ENCODE results near the gene ATG9A.
"Not testable (repeated sequence)": the region's sequence is repeated elsewhere in the genome, so short reads cannot be mapped to it uniquely, and the experiment has no call there.

Gene ATG9A, protein sequence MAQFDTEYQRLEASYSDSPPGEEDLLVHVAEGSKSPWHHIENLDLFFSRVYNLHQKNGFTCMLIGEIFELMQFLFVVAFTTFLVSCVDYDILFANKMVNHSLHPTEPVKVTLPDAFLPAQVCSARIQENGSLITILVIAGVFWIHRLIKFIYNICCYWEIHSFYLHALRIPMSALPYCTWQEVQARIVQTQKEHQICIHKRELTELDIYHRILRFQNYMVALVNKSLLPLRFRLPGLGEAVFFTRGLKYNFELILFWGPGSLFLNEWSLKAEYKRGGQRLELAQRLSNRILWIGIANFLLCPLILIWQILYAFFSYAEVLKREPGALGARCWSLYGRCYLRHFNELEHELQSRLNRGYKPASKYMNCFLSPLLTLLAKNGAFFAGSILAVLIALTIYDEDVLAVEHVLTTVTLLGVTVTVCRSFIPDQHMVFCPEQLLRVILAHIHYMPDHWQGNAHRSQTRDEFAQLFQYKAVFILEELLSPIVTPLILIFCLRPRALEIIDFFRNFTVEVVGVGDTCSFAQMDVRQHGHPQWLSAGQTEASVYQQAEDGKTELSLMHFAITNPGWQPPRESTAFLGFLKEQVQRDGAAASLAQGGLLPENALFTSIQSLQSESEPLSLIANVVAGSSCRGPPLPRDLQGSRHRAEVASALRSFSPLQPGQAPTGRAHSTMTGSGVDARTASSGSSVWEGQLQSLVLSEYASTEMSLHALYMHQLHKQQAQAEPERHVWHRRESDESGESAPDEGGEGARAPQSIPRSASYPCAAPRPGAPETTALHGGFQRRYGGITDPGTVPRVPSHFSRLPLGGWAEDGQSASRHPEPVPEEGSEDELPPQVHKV

DNA sequence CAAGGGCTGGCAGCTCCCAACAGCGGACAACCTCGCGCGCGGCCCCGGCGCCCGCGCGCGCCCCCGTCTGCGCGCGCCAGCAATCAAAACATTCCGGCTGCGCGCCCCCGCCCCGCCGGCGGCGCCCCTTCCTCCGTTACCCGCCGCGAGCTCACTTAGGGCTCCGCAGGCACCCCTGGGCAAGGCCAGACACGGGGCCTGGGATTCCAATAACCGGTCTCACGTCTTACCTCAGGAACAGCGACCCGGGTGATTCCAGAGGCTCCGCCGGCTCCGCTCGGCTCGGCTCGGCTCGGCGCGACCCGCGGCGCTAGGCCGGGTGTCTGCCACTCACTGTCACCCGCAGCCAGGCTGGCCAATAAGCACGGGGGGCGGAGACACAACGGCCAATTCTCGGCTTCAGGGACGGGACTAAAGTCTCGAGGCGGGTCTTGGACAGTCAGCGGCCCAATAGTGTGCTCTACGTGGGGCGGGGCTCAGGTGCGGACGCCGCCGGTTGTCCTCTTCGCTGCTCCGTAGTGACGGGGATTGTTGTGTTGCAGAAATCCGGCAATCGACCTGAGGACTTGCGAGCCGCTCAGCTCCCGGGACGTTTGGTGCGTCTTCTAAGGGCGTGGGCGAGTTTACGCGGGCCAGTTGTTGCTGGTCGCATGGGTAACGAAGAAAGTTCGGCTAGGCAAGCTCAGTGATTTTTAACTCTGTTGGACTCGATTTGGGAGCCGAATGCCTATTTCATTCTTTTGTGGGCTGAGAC lies at the start of gene ATG9A, which contains the start of gene ANKZF1:
ATG9A (minus strand) TSS at position 332 of the 754 bp plus-strand sequence. CDS start 1,612 bp downstream, outside the sequence.
ANKZF1 (plus strand) TSS at position 502 of the 754 bp plus-strand sequence. CDS start 452 bp downstream, outside the sequence.
- peak; percentile 99 for DNase-seq

DNA sequence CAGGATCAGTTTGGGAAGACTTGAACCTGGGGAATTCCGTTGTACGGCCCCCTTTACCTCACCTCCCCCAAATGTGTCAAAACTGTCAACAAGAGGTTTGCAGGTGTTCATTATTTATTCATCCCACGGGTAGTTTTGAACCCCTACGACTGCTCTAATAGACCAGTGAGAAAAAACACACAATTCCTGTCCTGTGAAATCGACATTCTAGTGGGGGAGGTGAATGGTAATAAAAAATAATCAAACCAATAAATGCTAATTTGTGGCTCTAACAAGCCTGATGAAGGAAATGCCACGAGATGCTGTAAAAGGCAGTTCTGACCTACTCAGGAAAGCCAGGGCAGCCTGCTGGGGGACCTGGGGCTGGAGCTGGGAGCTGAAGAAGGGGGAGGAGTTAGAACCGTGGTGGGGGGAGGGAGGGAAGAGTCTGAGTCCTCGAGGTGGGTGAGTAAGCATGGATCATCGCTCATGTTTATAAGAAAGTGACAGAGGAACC lies 49.3 kb upstream of the ATG9A start:
- no peak for DNase-seq

DNA sequence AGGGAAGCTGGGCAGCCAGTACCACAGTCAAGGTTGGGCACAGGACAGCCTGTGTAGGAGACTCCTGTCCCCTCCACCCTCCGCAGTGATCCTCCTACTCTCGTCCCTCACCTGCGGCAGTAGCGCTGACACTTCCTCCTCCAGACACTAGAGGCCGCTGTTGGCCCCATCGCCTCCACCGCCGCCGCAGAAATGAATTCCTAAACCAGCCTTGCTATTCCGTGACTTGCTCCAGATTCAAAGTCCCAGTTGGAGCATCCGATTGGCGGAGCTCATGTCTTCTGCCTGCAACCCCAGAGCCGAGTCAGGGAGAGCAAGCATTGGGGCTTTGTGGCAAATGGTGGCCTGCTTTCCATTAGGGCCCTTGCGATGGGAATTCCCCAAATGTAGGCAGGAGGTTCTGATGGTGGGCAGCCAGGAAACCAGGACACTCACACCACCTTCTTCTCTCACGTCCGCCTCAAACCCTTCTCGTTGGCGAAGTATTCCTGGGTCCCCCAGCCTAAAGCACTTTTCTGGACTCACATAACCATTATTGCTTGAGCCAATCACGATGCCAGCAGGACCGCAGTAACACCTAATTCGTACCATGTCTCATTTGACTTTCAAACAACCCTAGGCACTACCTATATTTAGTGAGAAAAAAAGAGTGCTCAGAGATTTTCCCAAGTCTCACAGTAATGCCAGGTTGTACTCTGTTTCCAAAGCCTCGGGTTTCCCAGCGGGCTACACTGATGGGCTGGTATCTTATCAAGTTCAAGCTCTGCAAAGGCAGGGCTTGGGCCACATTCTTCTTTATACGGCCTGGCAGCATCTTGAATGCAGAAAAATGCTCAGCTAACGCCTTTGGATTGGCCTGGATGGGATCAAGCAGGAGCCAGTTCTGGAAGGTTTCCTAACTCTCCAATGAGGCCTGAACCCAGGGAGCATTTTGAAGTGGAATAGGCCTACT lies 48.5 kb upstream of the ATG9A start:
- peak; percentile 75 for DNase-seq

DNA sequence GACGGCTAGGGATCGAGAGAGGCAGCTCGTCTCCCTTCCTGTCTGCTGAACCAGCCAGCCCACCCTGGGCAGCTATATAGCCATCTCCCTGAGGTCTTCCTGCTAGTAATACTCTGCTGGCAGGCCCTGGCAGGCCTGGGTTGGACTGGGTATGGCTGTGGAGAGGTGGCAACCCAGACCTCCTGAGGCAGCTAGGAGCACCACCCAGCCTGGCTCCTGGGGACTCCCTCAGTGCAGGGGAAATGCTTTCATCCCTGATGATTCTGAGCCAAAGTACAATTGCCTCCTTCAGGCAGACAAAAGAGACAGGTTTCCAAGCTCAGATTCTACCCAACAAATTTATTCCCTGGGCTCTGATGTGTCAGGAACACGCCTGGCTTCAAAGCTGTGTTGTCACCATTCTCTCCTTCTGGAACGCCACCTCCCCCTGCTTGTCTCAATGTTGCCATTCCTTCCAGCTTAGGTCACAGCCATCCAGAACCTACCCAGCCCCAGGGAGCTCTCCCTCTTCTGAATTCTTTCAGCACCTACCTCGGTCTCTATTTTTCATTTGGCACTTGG lies 45.0 kb upstream of the ATG9A start:
- no peak for DNase-seq

DNA sequence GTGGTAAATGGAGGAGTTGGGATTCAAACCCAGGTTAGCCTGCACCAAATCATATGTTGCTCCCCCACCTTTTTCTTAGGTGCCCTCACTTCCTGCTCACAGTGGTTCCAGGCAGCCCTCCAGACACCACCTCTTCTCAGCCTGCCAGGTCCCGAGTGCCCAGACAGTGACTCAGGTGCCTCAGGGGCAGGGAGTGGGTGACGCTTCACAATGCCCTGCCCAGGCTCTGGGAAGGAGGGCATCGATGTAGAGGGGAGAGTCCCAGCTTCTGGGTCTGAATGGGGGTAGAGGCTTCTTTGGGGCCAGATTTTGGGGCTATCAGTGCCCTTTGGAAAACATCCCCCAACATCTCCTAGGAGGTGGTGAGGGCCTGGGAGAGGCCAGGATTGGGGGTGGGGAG lies 44.5 kb upstream of the ATG9A start:
- DNase-seq, result no peak

DNA sequence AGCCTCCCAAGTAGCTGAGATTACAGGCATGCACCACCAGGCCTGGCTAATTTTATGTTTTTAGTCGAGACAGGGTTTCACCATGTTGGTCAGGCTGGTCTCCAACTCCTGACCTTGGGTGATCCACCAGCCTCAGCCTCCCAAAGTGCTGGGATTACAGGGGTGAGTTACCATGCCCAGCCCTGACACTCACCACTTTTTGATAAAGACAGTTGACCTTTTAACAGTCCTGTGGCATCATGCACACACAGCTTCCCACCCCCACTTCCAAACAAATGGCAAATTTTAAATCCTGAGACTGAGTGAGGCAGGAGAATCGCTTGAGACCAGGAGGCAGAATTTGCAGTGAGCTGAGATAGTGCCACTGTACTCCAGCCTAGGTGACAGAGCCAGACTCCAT lies 43.6 kb upstream of the ATG9A start:
- no peak for DNase-seq

DNA sequence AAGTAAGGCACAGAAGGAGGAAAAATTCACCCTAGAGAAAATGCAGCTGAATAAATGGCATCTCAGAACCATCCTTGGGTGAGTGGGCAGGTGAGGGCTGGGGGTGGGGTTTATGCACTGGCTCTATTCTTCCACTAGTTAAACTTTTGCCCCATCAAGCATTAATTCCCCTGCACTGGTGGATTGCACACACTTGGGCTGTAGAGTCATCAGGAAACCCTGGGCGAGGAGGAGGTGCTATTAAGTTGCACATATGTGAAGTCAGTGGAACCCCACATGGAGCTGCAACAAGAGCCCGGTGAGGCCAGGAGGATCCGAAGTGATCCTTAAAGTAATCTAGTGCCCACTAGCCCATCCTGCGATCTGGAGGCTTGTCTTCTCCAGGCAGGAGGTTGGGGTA lies 42.9 kb upstream of the ATG9A start:
- no peak for DNase-seq

DNA sequence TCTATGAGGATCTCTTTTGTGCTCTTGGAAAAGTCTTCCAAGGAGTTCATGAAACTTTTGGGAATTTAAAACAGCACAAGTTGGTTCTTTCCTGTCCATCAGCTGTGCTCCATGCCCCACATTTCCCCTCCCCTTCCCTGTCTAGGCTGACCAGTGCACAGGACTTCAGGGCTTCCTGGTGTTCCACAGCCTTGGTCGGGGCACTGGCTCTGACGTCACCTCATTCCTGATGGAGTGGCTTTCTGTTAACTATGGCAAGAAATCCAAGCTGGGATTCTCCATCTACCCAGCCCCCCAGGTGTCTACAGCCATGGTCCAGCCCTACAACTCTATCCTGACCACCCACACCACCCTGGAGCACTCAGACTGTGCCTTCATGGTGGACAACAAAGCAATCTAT lies 41.6 kb upstream of the ATG9A start:
- no peak for DNase-seq

DNA sequence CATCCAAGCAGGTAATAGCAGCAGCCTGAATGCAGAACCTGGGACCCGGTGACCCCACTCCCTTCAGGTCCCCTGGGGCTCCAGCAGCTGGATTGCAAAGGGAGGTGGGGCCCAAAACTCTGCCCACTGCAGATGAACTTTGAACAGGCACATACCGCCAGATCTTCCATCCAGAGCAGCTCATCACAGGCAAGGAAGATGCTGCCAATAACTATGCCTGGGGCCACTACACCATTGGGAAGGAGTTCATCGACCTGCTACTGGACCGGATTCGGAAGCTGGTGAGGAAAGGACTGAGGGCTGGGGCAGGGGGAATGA lies 40.6 kb upstream of the ATG9A start:
- no peak for DNase-seq

DNA sequence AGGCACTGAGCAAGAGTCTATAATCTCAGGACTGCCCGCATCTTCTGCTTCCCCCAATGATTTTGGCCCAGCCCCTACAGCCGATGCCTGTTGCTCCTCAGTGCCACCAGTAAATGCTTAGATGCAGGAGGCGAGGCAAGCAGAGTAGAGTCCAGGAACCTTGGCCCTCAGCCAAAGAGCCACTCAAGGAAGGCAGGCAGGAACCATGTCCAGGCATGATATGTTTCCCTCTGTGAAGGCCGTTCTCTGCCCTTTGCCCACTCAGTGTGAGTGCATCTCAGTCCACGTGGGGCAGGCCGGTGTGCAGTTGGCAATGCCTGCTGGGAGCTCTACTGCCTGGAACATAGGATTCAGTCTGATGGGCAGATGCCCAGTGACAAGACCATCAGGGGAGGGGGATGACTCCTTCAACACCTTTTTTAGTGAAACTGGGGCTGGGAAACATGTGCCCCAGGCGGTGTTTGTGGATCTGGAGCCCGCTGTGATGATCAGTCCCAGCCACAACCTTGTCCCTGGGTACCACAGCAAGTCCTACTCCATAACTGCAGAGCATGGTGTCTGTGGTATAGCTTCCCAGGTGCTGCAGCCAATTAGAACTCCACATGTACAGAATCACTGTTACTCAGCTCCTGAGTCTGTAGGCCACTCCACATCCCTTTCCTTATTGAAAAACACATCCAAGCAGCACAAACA lies 40.1 kb upstream of the ATG9A start:
- DNase-seq, result no peak

DNA sequence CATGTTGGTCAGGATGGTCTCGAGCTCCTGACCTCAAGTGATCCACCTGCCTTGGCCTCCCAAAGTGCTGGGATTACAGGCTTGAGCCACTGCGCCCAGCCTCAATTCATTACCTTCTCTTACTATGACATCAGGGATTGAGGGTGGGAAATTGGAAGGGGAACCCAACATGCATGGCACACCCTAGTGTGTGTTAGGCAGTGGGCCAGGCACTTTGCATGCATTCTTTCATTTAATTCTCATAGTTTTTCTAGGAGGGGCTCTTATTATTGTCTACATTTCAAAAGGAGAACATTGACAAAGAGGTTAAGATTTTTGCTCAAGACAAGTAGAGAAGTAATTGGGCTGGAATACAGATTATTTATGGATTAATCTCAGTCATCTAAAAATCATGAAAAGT lies 38.9 kb upstream of the ATG9A start:
- DNase-seq, result no peak

DNA sequence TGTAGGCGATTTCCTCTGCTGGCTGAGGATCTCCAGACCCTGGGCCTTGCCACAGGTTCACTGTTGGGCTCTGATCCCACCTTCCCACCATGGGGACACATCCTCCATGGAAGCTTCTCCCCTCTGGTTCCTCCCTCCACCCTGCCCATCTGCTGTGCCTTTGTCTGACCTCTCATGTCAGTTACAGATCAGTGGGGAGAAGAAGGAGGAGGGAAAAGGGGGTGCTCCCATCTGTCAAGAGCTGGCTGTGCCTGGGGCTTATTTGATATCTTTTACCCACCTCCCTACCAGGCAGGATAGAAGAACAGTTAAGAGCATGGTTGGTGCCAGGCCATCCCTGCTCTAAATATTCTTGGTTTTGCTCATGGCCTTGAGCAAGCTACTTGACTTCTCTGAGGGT lies 37.5 kb upstream of the ATG9A start:
- DNase-seq, result no peak

DNA sequence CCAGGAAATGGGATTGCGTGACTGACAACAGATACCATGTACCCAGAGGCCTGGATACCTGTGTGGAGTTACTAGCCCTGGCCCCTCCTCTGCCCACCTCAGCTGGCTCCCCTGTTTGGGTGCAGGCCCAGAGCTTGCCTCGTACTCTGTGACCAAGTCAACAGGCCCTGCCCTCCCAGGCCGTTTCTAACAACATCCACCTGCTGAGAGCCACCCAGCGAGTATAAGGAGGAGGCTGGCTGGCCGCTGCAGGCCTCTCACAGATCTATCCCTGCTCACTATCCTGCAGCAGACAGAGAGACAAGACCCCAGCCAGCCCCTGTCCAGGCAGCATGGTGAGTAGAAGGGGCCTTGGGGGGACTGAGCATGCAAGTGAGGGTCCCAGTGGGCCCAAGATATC lies 36.8 kb upstream of the ATG9A start:
- DNase-seq, result no peak

DNA sequence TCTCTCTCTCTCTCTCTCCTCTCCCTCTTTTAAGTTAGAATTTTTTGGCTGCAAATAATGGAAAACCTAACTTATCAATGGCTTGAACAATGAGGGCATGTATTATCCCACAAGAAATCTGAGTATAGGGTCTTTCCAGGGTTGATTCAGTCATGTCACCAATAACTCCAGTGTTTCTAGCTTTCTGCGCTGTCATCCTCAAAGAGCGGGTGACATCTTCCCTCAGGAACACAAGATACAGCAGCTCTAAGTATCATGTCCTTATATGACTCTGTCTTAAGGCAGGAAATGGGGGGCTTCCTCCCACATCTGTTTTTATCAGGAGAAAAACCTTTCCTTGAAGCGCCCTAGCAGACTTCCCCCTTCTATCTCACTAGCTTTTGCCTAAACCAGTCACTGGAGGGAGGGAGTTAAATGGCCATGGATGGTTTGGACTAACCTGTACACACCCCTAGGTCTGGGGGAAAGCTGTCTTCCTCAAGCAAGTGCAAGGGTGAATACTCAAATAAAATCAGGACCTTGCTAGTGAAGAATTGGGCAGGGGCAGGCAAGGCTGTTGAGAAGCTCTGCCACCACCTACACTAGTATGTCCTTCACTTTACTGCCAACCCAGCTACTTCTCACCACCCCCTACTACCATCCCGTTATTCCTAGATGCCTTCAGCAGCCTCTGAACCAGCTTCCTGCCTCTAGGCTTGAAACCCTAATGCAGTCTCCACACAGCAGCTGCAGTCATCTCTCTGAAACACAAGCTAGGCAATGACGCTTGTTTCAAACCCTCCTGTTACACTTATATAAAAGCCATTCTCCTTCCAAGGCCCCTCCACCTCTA lies 31.8 kb upstream of the ATG9A start:
- DNase-seq, result no peak

DNA sequence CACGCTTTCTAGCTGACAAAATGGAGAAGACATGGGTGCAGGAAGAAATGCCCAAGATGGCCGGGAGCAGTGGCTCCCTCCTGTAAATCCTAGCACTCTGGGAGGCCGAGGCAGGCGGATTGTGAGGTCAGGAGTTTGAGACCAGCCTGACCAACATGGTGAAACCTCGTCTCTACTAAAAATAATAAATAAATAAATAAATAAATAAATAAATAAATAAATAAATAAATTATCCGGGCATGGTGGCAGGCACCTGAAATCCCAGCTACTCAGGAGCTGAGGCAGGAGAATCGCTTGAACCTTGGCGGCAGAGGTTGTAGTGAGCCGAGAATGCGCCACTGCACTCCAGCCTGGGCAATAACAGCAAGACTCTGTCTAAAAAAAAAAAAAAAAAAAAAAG lies 29.5 kb upstream of the ATG9A start:
- DNase-seq, result not testable (repeated sequence)

DNA sequence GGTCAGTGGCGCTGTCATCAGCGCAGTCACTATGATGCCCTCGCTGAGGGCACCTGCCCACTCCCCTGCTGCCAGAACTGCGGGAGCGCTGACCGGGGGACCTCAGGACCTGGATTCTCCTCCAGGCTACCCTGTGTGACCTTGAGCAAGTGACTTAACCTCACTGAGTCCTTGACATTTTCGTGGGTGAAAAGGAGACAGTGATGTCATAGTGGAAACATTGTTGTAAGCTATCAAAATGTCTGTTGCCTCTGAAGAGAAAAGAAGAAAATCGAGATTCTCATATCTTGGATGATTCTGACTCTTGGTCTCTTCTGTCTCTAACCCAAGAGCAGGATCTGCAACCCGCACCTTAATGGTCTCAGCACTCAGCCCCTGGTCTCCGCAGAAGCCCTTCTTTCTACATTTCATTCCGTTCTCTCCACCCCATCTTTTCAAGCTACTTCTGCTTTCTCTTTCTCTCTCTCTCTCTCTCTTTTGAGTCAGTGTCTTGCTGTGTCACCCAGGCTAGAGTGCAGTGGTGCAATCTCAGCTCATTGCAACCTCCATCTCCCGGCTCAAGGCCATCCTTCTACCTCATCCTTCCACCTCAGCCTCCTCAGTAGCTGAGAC lies 25.3 kb upstream of the ATG9A start:
- peak; percentile 57 for DNase-seq

DNA sequence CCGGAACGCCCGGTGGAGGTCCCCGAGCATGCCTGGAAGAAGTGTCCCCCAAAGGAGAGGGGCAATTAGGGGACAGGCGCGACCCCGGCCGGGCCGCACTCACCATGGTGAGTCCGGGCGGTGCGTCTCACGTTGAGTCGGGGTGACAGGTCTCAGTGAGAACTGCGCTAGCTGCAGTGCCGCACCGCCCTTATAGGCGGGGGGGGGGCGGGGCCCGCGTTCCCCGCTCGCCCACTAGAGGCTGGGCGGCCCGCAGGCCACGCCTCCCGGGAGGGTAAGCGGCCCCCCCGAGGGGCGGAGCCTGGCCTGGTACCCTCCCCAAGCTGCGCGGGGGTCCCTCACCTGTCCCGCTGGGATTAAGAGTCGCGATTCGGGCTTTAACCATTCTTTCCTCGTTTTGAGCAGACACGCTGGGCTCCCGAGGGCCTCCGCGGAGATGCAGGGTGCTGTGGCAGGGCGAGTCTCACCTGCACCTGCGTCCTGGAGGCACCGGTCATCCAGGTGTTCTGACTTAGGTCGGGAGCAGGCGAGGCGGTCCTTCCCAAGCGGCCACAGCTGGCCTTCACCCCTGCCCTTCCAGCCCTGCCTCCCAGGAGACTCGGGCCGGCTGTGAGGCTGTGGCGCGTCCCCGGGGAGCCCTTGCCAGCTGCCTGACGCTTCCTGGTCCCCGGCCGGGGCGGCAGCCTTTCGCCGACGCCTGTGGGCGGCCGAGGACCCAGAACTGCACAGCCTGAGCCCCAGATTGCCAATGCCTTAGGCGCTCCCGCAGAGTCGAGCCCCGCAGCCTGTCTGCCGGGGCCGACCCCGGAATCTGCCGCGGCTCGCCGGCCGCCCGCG lies 24.5 kb upstream of the ATG9A start, which contains the start of gene TUBA4A:
TUBA4A (minus strand) TSS at position 166 of the 837 bp plus-strand sequence; CDS start at position 106, 60 bp downstream.
- peak; percentile 88 for DNase-seq
